Endodermal cell (in vitro differentiated cells): Measurements from ENCODE around the gene SLC20A1. TPM values are rescaled to one million over a fixed set of nuclear protein-coding genes. Genes with fewer than 3 reads are reported as not detected.

ENCODE experiments used
- DNase-seq: peaks from one replicate; pipeline ENCODE4 v3.0.0-alpha.2; 2017
- H3K27ac ChIP-seq: 2 replicates; pipeline ENCODE4 v1.5.1; 2013; ENCODE audit warnings: mild to moderate bottlenecking, low read depth, low read length, moderate library complexity
- H3K27me3 ChIP-seq: 2 replicates; pipeline ENCODE4 v1.6.1; 2013; ENCODE audit warnings: mild to moderate bottlenecking, low read length, moderate library complexity; ENCODE audit not compliant: insufficient read depth, control insufficient read depth, poor library complexity, severe bottlenecking
- H3K36me3 ChIP-seq: 2 replicates; pipeline ENCODE4 v1.7.0; 2013; ENCODE audit warnings: mild to moderate bottlenecking, low read length, moderate library complexity; ENCODE audit not compliant: control insufficient read depth, insufficient read depth
- H3K4me1 ChIP-seq: one replicate; pipeline ENCODE4 v1.7.0; 2013; ENCODE audit warnings: low read length; ENCODE audit not compliant: control insufficient read depth, insufficient read depth
- H3K4me3 ChIP-seq: 2 replicates; pipeline ENCODE4 v1.5.1; 2013; ENCODE audit warnings: mild to moderate bottlenecking, low read length, moderate library complexity
- H3K9ac ChIP-seq: 2 replicates; pipeline ENCODE4 v1.6.1; 2013; ENCODE audit warnings: mild to moderate bottlenecking, low read length, moderate library complexity; ENCODE audit not compliant: poor library complexity, severe bottlenecking; ENCODE audit errors: extremely low read depth
- H3K9me3 ChIP-seq: 2 replicates; pipeline ENCODE4 v1.6.1; 2013; ENCODE audit warnings: mild to moderate bottlenecking, low read length, moderate library complexity; ENCODE audit not compliant: control insufficient read depth
- H3K27ac Mint-ChIP-seq: 2 replicates; pipeline ENCODE4 v1.8.0; 2020; ENCODE audit warnings: mixed read lengths
- H3K27me3 Mint-ChIP-seq: 2 replicates; pipeline ENCODE4 v1.8.0; 2021; ENCODE audit warnings: mild to moderate bottlenecking, mixed read lengths; ENCODE audit not compliant: insufficient read depth
- H3K36me3 Mint-ChIP-seq: 2 replicates; pipeline ENCODE4 v1.8.0; 2020; ENCODE audit warnings: low read depth, mixed read lengths
- H3K4me1 Mint-ChIP-seq: 2 replicates; pipeline ENCODE4 v1.8.0; 2020; ENCODE audit warnings: mixed read lengths
- H3K4me3 Mint-ChIP-seq: 2 replicates; pipeline ENCODE4 v1.8.0; 2020; ENCODE audit warnings: mild to moderate bottlenecking, moderate library complexity, mixed read lengths
- H3K9me3 Mint-ChIP-seq: 2 replicates; pipeline ENCODE4 v1.8.0; 2020; ENCODE audit warnings: mild to moderate bottlenecking, mixed read lengths
- CTCF ChIP-seq: fragments of 200-600 bp; sonication (generic); conservative IDR thresholded peaks from 2 replicates; pipeline ENCODE4 v1.5.0; 2021; ENCODE audit warnings: antibody characterized with exemption, mild to moderate bottlenecking
- WGBS, 2 experiments: methylation state at CpG; one replicate each; pipeline versions ENCODE4 v1.1.5 to v1.1.7; 2013; ENCODE audit warnings: missing lambda C conversion rate in 2 of 2, mixed read lengths in 1 of 2; ENCODE audit not compliant: insufficient coverage in 1 of 2, insufficient read length in 1 of 2; 5-methylcytosine and 5-hydroxymethylcytosine counted together
- total RNA-seq, 2 donors: library from RNA; stranded (reverse); fragmentation: NEBNext Ultra II Directional in 1 of 2; extraction: Animal tissue kit (Norgen Biotek cat#: 25700) in 1 of 2; gene quantifications; 2 replicates in 1 of 2; 3 replicates in 1 of 2; pipeline ENCODE4 v1.2.1, GENCODE V29; 2021

Gene SLC20A1
- total RNA-seq, 2 donors from 2014 or later = 67.3 to 86.7 TPM

GRCh38 chr2:112621790-112622527, 23.8 kb upstream of the SLC20A1 start:
- Mint-ChIP-seq H3K4me1 (peaks cover 13% of the 10 kb centered on the region), H3K9me3 (no peaks in the 10 kb centered on the region), H3K36me3 (no peaks in the 10 kb centered on the region), H3K27ac (peak overlapping the region; percentile 69), H3K4me3 (peak overlapping the region; percentile 33), H3K27me3 (no peaks in the 10 kb centered on the region)
- Histone ChIP-seq H3K27me3 (no peaks in the 10 kb centered on the region), H3K4me1 (peaks cover 3% of the 10 kb centered on the region), H3K27ac (no peak overlapping the region), H3K36me3 (no peaks in the 10 kb centered on the region), H3K9me3 (no peaks in the 10 kb centered on the region), H3K4me3 (no peak overlapping the region), H3K9ac (no peak overlapping the region)
- no peak for TF ChIP-seq CTCF
- peak; percentile 67 for DNase-seq
- 84 to 97% methylated on average over 12 to 22 of the region's 22 CpGs for WGBS, 2 experiments

GRCh38 chr2:112622528-112622849, 23.2 kb upstream of the SLC20A1 start:
- Mint-ChIP-seq H3K27ac (peak overlapping the region; percentile 69), H3K4me3 (no peak overlapping the region), H3K4me1 (peaks cover 13% of the 10 kb centered on the region), H3K27me3 (no peaks in the 10 kb centered on the region), H3K36me3 (no peaks in the 10 kb centered on the region), H3K9me3 (no peaks in the 10 kb centered on the region)
- Histone ChIP-seq H3K36me3 (no peaks in the 10 kb centered on the region), H3K4me1 (peaks cover 3% of the 10 kb centered on the region), H3K4me3 (no peak overlapping the region), H3K9ac (no peak overlapping the region), H3K9me3 (no peaks in the 10 kb centered on the region), H3K27ac (no peak overlapping the region), H3K27me3 (no peaks in the 10 kb centered on the region)
- WGBS, 2 experiments = 93 to 100% methylated on average over 1 to 2 of the region's 3 CpGs
- DNase-seq = no peak
- no peak for TF ChIP-seq CTCF

GRCh38 chr2:112623913-112624777, 21.6 kb upstream of the SLC20A1 start:
- no peaks in the 10 kb centered on the region for H3K9me3 Mint-ChIP-seq
- no peak overlapping the region for H3K9ac ChIP-seq
- H3K4me1 Mint-ChIP-seq = peaks cover 13% of the 10 kb centered on the region
- no peak overlapping the region for H3K4me3 Mint-ChIP-seq
- DNase-seq = peak; percentile 33
- 90 to 92% methylated on average over 8 to 11 of the region's 11 CpGs for WGBS, 2 experiments
- no peaks in the 10 kb centered on the region for H3K36me3 ChIP-seq
- H3K27ac ChIP-seq = no peak overlapping the region
- no peaks in the 10 kb centered on the region for H3K36me3 Mint-ChIP-seq
- H3K4me3 ChIP-seq = no peak overlapping the region
- H3K27me3 ChIP-seq = no peaks in the 10 kb centered on the region
- no peak overlapping the region for H3K27ac Mint-ChIP-seq
- no peaks in the 10 kb centered on the region for H3K9me3 ChIP-seq
- H3K27me3 Mint-ChIP-seq = no peaks in the 10 kb centered on the region
- H3K4me1 ChIP-seq = peaks cover 3% of the 10 kb centered on the region
- TF ChIP-seq CTCF = no peak
